ENCODE measurements around the gene PTPN2.

DNA sequence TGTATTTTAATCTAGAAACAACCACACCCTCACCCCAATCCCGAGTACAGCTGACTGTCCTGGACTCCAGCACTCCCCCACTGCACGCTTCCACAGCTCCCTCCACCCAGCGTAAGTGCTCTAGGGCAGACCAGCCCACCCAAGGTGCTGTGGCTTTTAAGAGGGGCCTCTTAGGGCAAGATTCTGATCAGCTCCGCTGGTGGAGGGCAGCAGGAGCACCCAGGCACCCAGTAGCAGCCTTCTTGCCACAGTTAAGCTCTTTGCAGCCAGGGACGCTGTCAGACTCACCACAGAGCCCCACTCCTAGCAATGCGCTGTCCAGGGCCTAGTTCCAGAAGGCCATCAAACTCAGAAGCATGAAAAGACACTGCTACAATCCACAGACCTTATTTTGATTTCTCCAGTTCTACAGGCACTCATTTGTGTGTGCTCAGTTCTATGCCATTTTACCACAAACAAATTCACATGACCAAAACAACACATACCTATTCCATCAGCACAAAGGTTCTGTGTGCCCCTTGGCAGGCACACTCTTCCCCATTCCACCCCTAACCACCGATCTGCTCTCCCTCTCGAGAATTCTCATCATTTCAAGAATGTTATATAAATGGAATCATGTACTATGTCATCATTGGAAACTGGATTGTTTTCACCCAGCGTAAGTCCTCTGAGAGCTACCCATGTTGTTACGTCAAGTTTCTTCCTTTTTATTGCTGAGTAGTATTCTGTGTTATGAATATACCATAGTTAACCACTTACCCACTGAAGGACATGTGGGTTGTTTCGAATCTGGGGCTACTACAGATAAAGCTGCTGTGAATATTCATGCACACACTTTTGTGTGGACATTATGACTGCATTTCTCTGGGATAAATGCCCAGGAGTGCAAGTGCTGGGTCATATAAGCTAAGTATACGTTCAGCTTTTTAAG lies 40.4 kb downstream of the PTPN2 start:
- TF ChIP-seq, protein P1, sequence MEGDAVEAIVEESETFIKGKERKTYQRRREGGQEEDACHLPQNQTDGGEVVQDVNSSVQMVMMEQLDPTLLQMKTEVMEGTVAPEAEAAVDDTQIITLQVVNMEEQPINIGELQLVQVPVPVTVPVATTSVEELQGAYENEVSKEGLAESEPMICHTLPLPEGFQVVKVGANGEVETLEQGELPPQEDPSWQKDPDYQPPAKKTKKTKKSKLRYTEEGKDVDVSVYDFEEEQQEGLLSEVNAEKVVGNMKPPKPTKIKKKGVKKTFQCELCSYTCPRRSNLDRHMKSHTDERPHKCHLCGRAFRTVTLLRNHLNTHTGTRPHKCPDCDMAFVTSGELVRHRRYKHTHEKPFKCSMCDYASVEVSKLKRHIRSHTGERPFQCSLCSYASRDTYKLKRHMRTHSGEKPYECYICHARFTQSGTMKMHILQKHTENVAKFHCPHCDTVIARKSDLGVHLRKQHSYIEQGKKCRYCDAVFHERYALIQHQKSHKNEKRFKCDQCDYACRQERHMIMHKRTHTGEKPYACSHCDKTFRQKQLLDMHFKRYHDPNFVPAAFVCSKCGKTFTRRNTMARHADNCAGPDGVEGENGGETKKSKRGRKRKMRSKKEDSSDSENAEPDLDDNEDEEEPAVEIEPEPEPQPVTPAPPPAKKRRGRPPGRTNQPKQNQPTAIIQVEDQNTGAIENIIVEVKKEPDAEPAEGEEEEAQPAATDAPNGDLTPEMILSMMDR (IDR thresholded peaks at IDR 0.05): no peak
- no peak for TF ChIP-seq EZH2 (IDR thresholded peaks at IDR 0.05; ENCODE audit: borderline replicate concordance, insufficient read depth, low read depth, low read length, poor library complexity, severe bottlenecking)

Measured in B cell (primary cell).